ENCODE measurements around the gene MEOX1. TPM values are rescaled to one million over a fixed set of nuclear protein-coding genes. Genes with fewer than 3 reads are reported as not detected.

The MEOX1 gene
- total RNA-seq, 1 experiment from 2014 or later = 44.6 TPM

GRCh38 chr17:43670645-43671030, 8.9 kb upstream of the MEOX1 start:
- Histone ChIP-seq H3K27me3 (no peaks in the 10 kb centered on the region), H3K9me3 (replicated peaks) (no peaks in the 10 kb centered on the region), H3K4me3 (no peak overlapping the region), H3K36me3 (no peaks in the 10 kb centered on the region), H3K4me1 (peaks cover 31% of the 10 kb centered on the region), H3K27ac (no peak overlapping the region)
- no peak for DNase-seq

GRCh38 chr17:43669971-43670644, 8.4 kb upstream of the MEOX1 start:
- no peaks in the 10 kb centered on the region for H3K27me3 ChIP-seq
- H3K27ac ChIP-seq = no peak overlapping the region
- peak; percentile 83 to 92 for DNase-seq

GRCh38 chr17:43667947-43668348, 6.2 kb upstream of the MEOX1 start:
- peaks cover 41% of the 10 kb centered on the region for H3K4me1 ChIP-seq
- no peaks in the 10 kb centered on the region for H3K27me3 ChIP-seq
- H3K27ac ChIP-seq = no peak overlapping the region
- DNase-seq = no peak
- H3K36me3 ChIP-seq = no peaks in the 10 kb centered on the region
- H3K9me3 ChIP-seq (replicated peaks) = no peaks in the 10 kb centered on the region
- no peak overlapping the region for H3K4me3 ChIP-seq

More at GRCh38 chr17:43669971-43670644, 8.4 kb upstream of the MEOX1 start:
- no peaks in the 10 kb centered on the region for H3K36me3 ChIP-seq
- no peaks in the 10 kb centered on the region for H3K9me3 ChIP-seq (replicated peaks)
- H3K4me3 ChIP-seq = no peak overlapping the region
- H3K4me1 ChIP-seq = peaks cover 35% of the 10 kb centered on the region

- no peak overlapping the region for H3K27ac ChIP-seq
- no peaks in the 10 kb centered on the region for H3K36me3 ChIP-seq
- DNase-seq = no peak
These were observed 5.8 kb upstream of the MEOX1 start for GRCh38 chr17:43667506-43667905.

GRCh38 chr17:43665937-43666236, 4.2 kb upstream of the MEOX1 start:
- no peak for DNase-seq
- Histone ChIP-seq H3K27ac (peak overlapping the region; percentile 72), H3K9me3 (replicated peaks) (no peaks in the 10 kb centered on the region), H3K4me1 (peaks cover 47% of the 10 kb centered on the region), H3K4me3 (no peak overlapping the region), H3K27me3 (no peaks in the 10 kb centered on the region), H3K36me3 (no peaks in the 10 kb centered on the region)

More at GRCh38 chr17:43667506-43667905, 5.8 kb upstream of the MEOX1 start:
- H3K9me3 ChIP-seq (replicated peaks) = no peaks in the 10 kb centered on the region
- peaks cover 46% of the 10 kb centered on the region for H3K4me1 ChIP-seq
- no peaks in the 10 kb centered on the region for H3K27me3 ChIP-seq
- no peak overlapping the region for H3K4me3 ChIP-seq

- no peaks in the 10 kb centered on the region for H3K36me3 ChIP-seq
- H3K27ac ChIP-seq = peak overlapping the region; percentile 72
- H3K27me3 ChIP-seq = no peaks in the 10 kb centered on the region
- DNase-seq = peak; percentile 85 to 91
- H3K9me3 ChIP-seq (replicated peaks) = no peaks in the 10 kb centered on the region
- H3K4me1 ChIP-seq = peaks cover 47% of the 10 kb centered on the region
- peak overlapping the region; percentile 19 for H3K4me3 ChIP-seq
These were observed 3.6 kb upstream of the MEOX1 start for GRCh38 chr17:43665084-43665936.

- Histone ChIP-seq H3K36me3 (no peaks in the 10 kb centered on the region), H3K27me3 (no peaks in the 10 kb centered on the region), H3K4me1 (peaks cover 46% of the 10 kb centered on the region), H3K4me3 (no peak overlapping the region), H3K27ac (no peak overlapping the region), H3K9me3 (replicated peaks) (no peaks in the 10 kb centered on the region)
- no peak for DNase-seq
These were observed 2.4 kb upstream of the MEOX1 start for GRCh38 chr17:43664096-43664495.

GRCh38 chr17:43663383-43663782, 1.7 kb upstream of the MEOX1 start:
- no peak overlapping the region for H3K4me3 ChIP-seq
- H3K27me3 ChIP-seq = no peaks in the 10 kb centered on the region
- peak overlapping the region; percentile 97 for H3K27ac ChIP-seq
- H3K9me3 ChIP-seq (replicated peaks) = no peaks in the 10 kb centered on the region
- no peak for DNase-seq
- no peaks in the 10 kb centered on the region for H3K36me3 ChIP-seq
- peaks cover 51% of the 10 kb centered on the region for H3K4me1 ChIP-seq

GRCh38 chr17:43662413-43663141, 855 bp upstream of the MEOX1 start:
- Histone ChIP-seq H3K36me3 (no peaks in the 10 kb centered on the region), H3K4me3 (peak overlapping the region; percentile 59), H3K4me1 (peaks cover 56% of the 10 kb centered on the region), H3K9me3 (replicated peaks) (no peaks in the 10 kb centered on the region), H3K27ac (peak overlapping the region; percentile 97), H3K27me3 (no peaks in the 10 kb centered on the region)
- peak; percentile 65 to 80 for DNase-seq

GRCh38 chr17:43660816-43661493, 767 bp downstream of the MEOX1 start:
- Histone ChIP-seq H3K36me3 (no peaks in the 10 kb centered on the region), H3K4me1 (peaks cover 68% of the 10 kb centered on the region), H3K27ac (peak overlapping the region; percentile 97), H3K9me3 (replicated peaks) (no peaks in the 10 kb centered on the region), H3K4me3 (peak overlapping the region; percentile 59), H3K27me3 (no peaks in the 10 kb centered on the region)
- peak; percentile 51 to 56 for DNase-seq

- H3K4me3 ChIP-seq = peak overlapping the region; percentile 59
- no peaks in the 10 kb centered on the region for H3K27me3 ChIP-seq
- no peaks in the 10 kb centered on the region for H3K9me3 ChIP-seq (replicated peaks)
- peak; percentile 53 to 65 for DNase-seq
- H3K36me3 ChIP-seq = no peaks in the 10 kb centered on the region
- H3K4me1 ChIP-seq = peaks cover 64% of the 10 kb centered on the region
- H3K27ac ChIP-seq = peak overlapping the region; percentile 97; the same call in 1 of the 2 replicates
These were observed 1.7 kb downstream of the MEOX1 start for GRCh38 chr17:43659823-43660617.

GRCh38 chr17:43658900-43659299, 2.8 kb downstream of the MEOX1 start:
- Histone ChIP-seq H3K27me3 (no peaks in the 10 kb centered on the region), H3K9me3 (replicated peaks) (no peaks in the 10 kb centered on the region), H3K4me3 (peak overlapping the region; percentile 59), H3K36me3 (no peaks in the 10 kb centered on the region), H3K27ac (no peak overlapping the region), H3K4me1 (peaks cover 60% of the 10 kb centered on the region)
- peak; percentile 37 to 64 for DNase-seq

- H3K4me3 ChIP-seq = no peak overlapping the region
- H3K27ac ChIP-seq = peak overlapping the region; percentile 30; the same call in 1 of the 2 replicates
- no peaks in the 10 kb centered on the region for H3K36me3 ChIP-seq
- H3K27me3 ChIP-seq = no peaks in the 10 kb centered on the region
- DNase-seq = no peak
- H3K4me1 ChIP-seq = peaks cover 42% of the 10 kb centered on the region
- no peaks in the 10 kb centered on the region for H3K9me3 ChIP-seq (replicated peaks)
These were observed 5.9 kb downstream of the MEOX1 start for GRCh38 chr17:43655693-43656255.

- Histone ChIP-seq H3K27me3 (no peaks in the 10 kb centered on the region), H3K9me3 (replicated peaks) (no peaks in the 10 kb centered on the region), H3K27ac (no peak overlapping the region), H3K36me3 (no peaks in the 10 kb centered on the region), H3K4me1 (peaks cover 12% of the 10 kb centered on the region), H3K4me3 (no peak overlapping the region)
- DNase-seq = no peak
These were observed 9.6 kb downstream of the MEOX1 start for GRCh38 chr17:43652124-43652480.

Measured in SJCRH30 (cell line).